ENCODE results near the gene RBM43. TPM values are rescaled to one million over a fixed set of nuclear protein-coding genes. Genes with fewer than 3 reads are reported as not detected.

Gene RBM43
- total RNA-seq, 4 donors from 2014 or later, result 2.3 to 8.3 (median 4.7) TPM

DNA sequence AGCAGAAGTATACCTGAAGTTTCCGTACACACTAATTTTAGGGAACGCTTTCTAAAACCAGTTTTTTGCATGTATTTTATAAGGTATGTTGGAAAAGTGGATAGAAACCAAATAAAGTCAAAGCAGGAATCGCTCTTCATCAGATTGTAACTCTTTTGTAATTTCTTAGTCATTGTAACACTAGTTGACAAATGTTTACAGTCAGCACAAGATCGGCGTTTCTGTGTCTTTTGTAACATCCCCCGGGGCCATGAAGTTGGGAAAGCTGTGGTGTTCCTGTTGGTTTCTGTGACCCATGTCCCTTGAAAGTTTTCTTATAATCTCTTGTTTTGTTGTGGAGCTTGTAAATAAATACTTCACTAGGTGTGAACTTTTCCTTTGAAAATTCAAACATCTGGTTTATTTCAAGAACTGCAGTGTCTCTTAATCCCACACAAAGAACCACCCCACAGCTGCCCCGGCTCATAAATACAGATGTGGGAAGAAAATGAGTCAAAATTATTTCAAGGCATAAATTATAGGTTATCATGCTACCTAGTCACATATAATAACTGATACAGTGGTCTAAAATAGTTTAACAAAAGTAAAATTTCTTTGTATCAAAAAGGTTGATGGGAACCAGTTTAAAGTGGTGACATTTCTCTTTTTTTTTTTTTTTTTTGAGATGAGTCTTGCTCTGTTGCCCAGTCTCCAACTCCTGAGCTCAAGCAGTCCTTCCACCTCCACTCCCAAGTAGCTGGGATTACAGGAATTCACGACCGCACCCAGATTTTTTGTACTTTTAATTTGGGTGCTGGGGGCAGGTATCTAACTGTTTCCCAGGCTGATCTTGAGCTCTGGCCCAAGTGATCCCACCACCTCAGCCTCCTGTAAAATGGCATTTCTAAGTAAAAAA, 28.6 kb upstream of the RBM43 start:
- TF ChIP-seq POLR2A (IDR thresholded peaks at IDR 0.05) (no peak), CTCF (IDR thresholded peaks at IDR 0.05) (no peak)
- Histone ChIP-seq H3K27me3 (no peaks in the 10 kb centered on the region), H3K9me3 (no peaks in the 10 kb centered on the region), H3K4me3 (peak overlapping the region; percentile 62 to 91 (median 80)), H3K4me1 (peaks cover 0 to 10% (median 3%) of the 10 kb centered on the region in 4 donors), H3K36me3 (no peaks in the 10 kb centered on the region), H3K27ac (peak overlapping the region; percentile 92 to 99 (median 98))
- peak in 2 of 3 donors; percentile 26 to 55 for DNase-seq

DNA sequence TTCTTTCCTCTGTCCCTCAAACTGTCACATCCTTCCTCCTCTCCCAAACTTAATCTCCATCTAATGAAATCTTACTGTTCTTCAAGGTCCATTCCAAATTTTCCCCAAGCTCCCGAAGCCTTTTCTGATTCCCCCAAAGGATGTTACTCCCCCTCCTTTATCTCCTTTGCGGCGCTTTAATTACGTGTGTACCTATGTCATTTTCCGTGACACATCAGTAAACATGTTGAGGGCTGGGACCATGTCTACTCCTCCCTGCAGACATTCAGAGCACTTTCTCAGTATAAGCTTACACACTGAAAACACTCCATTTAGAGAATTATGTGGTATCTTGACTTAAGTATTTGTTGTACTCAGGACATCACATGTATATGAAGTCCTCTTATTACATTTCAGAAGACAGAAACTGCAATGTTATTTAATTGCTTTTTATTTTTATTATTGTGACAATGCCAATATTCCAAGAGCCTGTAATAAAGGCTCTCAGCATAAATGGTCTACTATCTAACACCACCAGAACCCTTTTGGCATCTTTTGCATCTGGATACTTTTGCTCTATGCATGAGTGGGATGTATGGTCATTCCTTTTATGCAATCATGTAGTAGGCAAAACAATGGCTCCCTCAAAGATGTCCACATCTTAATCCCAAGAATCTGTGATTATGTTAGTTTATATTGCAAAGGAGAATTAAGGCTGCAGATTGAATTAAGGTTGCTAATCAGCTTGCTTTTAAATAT, 26.0 kb upstream of the RBM43 start:
- H3K4me1 ChIP-seq, result peaks cover 0 to 10% (median 3%) of the 10 kb centered on the region in 4 donors
- peak overlapping the region in 2 of 4 donors; percentile 62 to 91 for H3K4me3 ChIP-seq
- H3K9me3 ChIP-seq, result no peaks in the 10 kb centered on the region
- DNase-seq, result no peak
- peak overlapping the region in 1 of 4 donors; percentile 64 for H3K27ac ChIP-seq
- no peaks in the 10 kb centered on the region for H3K27me3 ChIP-seq
- TF ChIP-seq CTCF (IDR thresholded peaks at IDR 0.05), result no peak
- no peaks in the 10 kb centered on the region for H3K36me3 ChIP-seq

- TF ChIP-seq POLR2A (IDR thresholded peaks at IDR 0.05) (no peak), CTCF (IDR thresholded peaks at IDR 0.05) (no peak)
- peaks cover 0 to 45% (median 0%) of the 10 kb centered on the region in 3 donors for H3K36me3 ChIP-seq
- H3K4me3 ChIP-seq, result no peak overlapping the region
- H3K27ac ChIP-seq, result no peak overlapping the region
- no peak for DNase-seq
- H3K4me1 ChIP-seq, result no peaks in the 10 kb centered on the region
- no peaks in the 10 kb centered on the region for H3K9me3 ChIP-seq
- H3K27me3 ChIP-seq, result no peaks in the 10 kb centered on the region
Measured at GRCh38 chr2:151282401-151282800, 20.7 kb upstream of the RBM43 start.

DNA sequence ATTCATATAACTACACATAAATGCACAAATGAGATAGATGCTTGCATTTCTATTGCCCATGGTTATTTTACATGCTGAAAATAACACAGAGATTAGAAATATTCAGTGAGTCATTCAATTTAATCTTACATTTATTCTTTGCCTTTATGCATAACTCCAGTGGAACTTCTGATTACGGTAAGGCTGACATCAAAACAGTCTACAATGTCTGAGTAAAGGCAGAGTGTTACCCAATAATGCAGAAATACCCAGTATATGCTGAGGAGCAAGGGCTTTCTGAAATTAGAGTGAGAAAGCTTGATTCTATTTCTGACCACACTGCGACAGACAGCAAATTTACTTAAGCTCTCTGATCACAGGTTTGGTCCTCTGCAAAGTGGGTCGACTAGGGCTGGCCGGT, 18.6 kb upstream of the RBM43 start:
- Histone ChIP-seq H3K4me3 (no peak overlapping the region), H3K36me3 (peaks cover 0 to 57% (median 0%) of the 10 kb centered on the region in 3 donors), H3K27ac (no peak overlapping the region), H3K9me3 (no peaks in the 10 kb centered on the region), H3K4me1 (no peaks in the 10 kb centered on the region), H3K27me3 (no peaks in the 10 kb centered on the region)
- no peak for DNase-seq
- no peak for TF ChIP-seq CTCF (IDR thresholded peaks at IDR 0.05)
- no peak for TF ChIP-seq POLR2A (IDR thresholded peaks at IDR 0.05)

DNA sequence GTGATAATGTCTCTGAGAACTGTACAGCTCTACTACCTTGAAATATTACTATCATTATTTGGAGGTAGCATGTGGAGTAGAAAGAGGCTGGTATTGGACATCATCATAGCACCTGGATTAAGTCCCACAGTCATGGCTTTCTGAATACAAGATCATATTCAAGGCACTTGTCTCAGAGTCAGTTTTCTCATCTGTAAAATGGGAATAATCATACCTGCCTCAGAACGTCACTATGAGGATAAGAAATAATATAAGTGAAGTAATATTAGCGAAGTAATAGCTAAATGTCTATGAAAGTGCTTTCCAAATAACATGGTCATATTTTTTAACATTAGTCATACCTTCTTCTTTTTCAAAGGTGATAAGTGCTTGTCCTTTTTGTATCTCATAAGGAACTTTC, 16.8 kb upstream of the RBM43 start:
- no peak for DNase-seq

More for the DNA sequence above, 16.8 kb upstream of the RBM43 start:
- Histone ChIP-seq H3K4me1 (no peaks in the 10 kb centered on the region), H3K36me3 (peaks cover 0 to 72% (median 0%) of the 10 kb centered on the region in 3 donors), H3K4me3 (no peak overlapping the region), H3K27me3 (no peaks in the 10 kb centered on the region), H3K27ac (no peak overlapping the region), H3K9me3 (no peaks in the 10 kb centered on the region)
- no peak for TF ChIP-seq CTCF (IDR thresholded peaks at IDR 0.05)
- TF ChIP-seq POLR2A (IDR thresholded peaks at IDR 0.05), result no peak
